Astrocyte (in vitro differentiated cells and primary cell): ENCODE results near the gene FTCD. TPM values are rescaled to one million over a fixed set of nuclear protein-coding genes. Genes with fewer than 3 reads are reported as not detected.

Source experiments
- DNase-seq: peaks from one replicate; pipeline ENCODE4 v3.0.0-alpha.2; 2010; ENCODE audit warnings: low read depth
- FAIRE-seq: peaks from 2 replicates; lab custom pipeline; 2011; peaks lifted over from hg19 to GRCh38; lab: Jason Lieb, UNC
- H2AFZ ChIP-seq: 2 replicates; pipeline ENCODE4 v1.6.0; 2012; ENCODE audit warnings: low read depth, low read length, inconsistent platforms
- H3K27ac ChIP-seq: 2 replicates; pipeline ENCODE4 v1.5.1; 2011; ENCODE audit warnings: low read depth, low read length, inconsistent platforms
- H3K27me3 ChIP-seq: 2 replicates; pipeline ENCODE4 v1.6.0; 2011; ENCODE audit warnings: low read length, inconsistent platforms; ENCODE audit not compliant: insufficient read depth
- H3K36me3 ChIP-seq: 2 replicates; pipeline ENCODE4 v1.5.1; 2011; ENCODE audit warnings: low read length, inconsistent platforms; ENCODE audit not compliant: insufficient read depth
- H3K4me1 ChIP-seq: 2 replicates; pipeline ENCODE4 v1.5.1; 2011; ENCODE audit warnings: low read length, inconsistent platforms; ENCODE audit not compliant: insufficient read depth
- H3K4me2 ChIP-seq: 2 replicates; pipeline ENCODE4 v1.6.0; 2012; ENCODE audit warnings: low read length, inconsistent platforms
- H3K4me3 ChIP-seq: 2 replicates; pipeline ENCODE4 v1.5.1; 2011; ENCODE audit warnings: low read depth, mild to moderate bottlenecking, low read length, inconsistent platforms; ENCODE audit not compliant: insufficient read depth
- H3K79me2 ChIP-seq: 2 replicates; pipeline ENCODE4 v1.6.0; 2012; ENCODE audit warnings: mild to moderate bottlenecking, low read length, inconsistent platforms; ENCODE audit not compliant: insufficient read depth
- H3K9ac ChIP-seq: 2 replicates; pipeline ENCODE4 v1.6.0; 2012; ENCODE audit warnings: mild to moderate bottlenecking, low read length, inconsistent platforms
- H3K9me3 ChIP-seq: 2 replicates; pipeline ENCODE4 v1.5.1; 2012; ENCODE audit warnings: low read depth, mild to moderate bottlenecking, low read length, inconsistent platforms; ENCODE audit not compliant: insufficient read depth
- H4K20me1 ChIP-seq: 2 replicates; pipeline ENCODE4 v1.6.0; 2012; ENCODE audit warnings: low read length, inconsistent platforms; ENCODE audit not compliant: insufficient read depth
- H3K27ac Mint-ChIP-seq: one replicate; pipeline ENCODE4 v1.8.0; 2021; ENCODE audit warnings: mild to moderate bottlenecking, mixed read lengths; ENCODE audit not compliant: unreplicated experiment
- H3K27me3 Mint-ChIP-seq: one replicate; pipeline ENCODE4 v1.8.0; 2021; ENCODE audit warnings: low read depth, mixed read lengths; ENCODE audit not compliant: unreplicated experiment
- H3K36me3 Mint-ChIP-seq: one replicate; pipeline ENCODE4 v1.8.0; 2021; ENCODE audit warnings: low read depth, mixed read lengths; ENCODE audit not compliant: unreplicated experiment
- H3K4me1 Mint-ChIP-seq: one replicate; pipeline ENCODE4 v1.8.0; 2021; ENCODE audit warnings: low read depth, mixed read lengths; ENCODE audit not compliant: unreplicated experiment
- H3K4me3 Mint-ChIP-seq: one replicate; pipeline ENCODE4 v1.8.0; 2021; ENCODE audit warnings: mild to moderate bottlenecking, moderate library complexity, mixed read lengths; ENCODE audit not compliant: unreplicated experiment
- H3K9me3 Mint-ChIP-seq: one replicate; pipeline ENCODE4 v1.8.0; 2021; ENCODE audit warnings: mild to moderate bottlenecking, mixed read lengths; ENCODE audit not compliant: unreplicated experiment
- EZH2 ChIP-seq: IDR thresholded peaks from 2 replicates; pipeline ENCODE4 v1.6.1; 2012; ENCODE audit warnings: mild to moderate bottlenecking, low read length, inconsistent platforms; ENCODE audit not compliant: insufficient read depth
- total RNA-seq: library from RNA; stranded (reverse); gene quantifications from 2 replicates; pipeline ENCODE4 v1.2.1, GENCODE V29; 2021
- TF ChIP-seq, protein P1 (sequence below): IDR thresholded peaks from 2 replicates; pipeline ENCODE4 v1.5.1; 2011; ENCODE audit warnings: low read depth, mild to moderate bottlenecking, inconsistent platforms, low read length, moderate library complexity; ENCODE audit not compliant: insufficient read depth

Gene FTCD
- total RNA-seq, 1 donor from 2014 or later = 1.9 TPM

DNA sequence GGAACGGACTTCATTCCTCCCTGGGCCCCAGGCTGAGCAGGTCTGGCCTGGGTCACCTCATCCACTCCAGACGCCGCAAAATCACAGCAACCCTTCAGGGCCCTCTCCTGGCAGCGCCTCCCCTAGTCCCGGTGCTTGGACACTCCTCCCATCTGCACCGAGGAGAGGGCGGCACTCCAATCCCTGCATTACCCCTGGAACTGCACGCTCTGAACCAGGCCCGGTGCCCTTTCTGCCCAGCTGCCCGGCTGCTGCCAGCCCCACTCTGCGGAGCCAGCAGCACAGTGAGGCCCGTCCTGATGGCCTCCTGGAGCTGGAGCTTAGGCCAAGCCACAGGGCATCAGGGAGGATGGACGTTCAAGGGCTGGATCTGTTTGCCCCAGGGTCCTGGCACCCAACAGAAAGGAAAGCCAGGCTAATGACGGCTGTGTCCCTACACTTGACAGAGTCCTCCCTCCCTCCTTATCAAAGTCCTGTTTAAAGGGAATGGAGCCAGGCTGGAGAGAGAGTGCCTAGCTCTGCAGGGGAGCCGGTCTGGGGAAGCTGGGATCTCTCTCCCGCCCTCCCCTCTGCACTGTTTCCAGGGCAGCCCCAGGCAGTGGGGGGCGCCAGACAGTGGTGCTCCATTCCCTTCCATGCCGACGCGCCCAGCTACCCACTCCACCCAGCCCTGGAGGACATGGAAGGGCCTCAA is 44.7 kb downstream of the FTCD start:
- H3K36me3 Mint-ChIP-seq = peaks cover 28% of the 10 kb centered on the region
- no peak for TF ChIP-seq EZH2
- TF ChIP-seq, protein P1, sequence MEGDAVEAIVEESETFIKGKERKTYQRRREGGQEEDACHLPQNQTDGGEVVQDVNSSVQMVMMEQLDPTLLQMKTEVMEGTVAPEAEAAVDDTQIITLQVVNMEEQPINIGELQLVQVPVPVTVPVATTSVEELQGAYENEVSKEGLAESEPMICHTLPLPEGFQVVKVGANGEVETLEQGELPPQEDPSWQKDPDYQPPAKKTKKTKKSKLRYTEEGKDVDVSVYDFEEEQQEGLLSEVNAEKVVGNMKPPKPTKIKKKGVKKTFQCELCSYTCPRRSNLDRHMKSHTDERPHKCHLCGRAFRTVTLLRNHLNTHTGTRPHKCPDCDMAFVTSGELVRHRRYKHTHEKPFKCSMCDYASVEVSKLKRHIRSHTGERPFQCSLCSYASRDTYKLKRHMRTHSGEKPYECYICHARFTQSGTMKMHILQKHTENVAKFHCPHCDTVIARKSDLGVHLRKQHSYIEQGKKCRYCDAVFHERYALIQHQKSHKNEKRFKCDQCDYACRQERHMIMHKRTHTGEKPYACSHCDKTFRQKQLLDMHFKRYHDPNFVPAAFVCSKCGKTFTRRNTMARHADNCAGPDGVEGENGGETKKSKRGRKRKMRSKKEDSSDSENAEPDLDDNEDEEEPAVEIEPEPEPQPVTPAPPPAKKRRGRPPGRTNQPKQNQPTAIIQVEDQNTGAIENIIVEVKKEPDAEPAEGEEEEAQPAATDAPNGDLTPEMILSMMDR = no peak
- Histone ChIP-seq H3K4me1 (no peaks in the 10 kb centered on the region), H3K4me3 (no peak overlapping the region), H3K9me3 (peaks cover 4% of the 10 kb centered on the region), H4K20me1 (peaks cover 81% of the 10 kb centered on the region), H3K9ac (no peak overlapping the region), H3K27me3 (no peaks in the 10 kb centered on the region), H2AFZ (no peak overlapping the region), H3K36me3 (peaks cover 34% of the 10 kb centered on the region), H3K79me2 (peaks cover 86% of the 10 kb centered on the region), H3K4me2 (no peak overlapping the region), H3K27ac (no peak overlapping the region)
- FAIRE-seq (no peak), DNase-seq (no peak)
- no peak overlapping the region for H3K27ac Mint-ChIP-seq
- no peaks in the 10 kb centered on the region for H3K4me1 Mint-ChIP-seq
- H3K4me3 Mint-ChIP-seq = no peak overlapping the region
- H3K27me3 Mint-ChIP-seq = no peaks in the 10 kb centered on the region
- no peaks in the 10 kb centered on the region for H3K9me3 Mint-ChIP-seq

DNA sequence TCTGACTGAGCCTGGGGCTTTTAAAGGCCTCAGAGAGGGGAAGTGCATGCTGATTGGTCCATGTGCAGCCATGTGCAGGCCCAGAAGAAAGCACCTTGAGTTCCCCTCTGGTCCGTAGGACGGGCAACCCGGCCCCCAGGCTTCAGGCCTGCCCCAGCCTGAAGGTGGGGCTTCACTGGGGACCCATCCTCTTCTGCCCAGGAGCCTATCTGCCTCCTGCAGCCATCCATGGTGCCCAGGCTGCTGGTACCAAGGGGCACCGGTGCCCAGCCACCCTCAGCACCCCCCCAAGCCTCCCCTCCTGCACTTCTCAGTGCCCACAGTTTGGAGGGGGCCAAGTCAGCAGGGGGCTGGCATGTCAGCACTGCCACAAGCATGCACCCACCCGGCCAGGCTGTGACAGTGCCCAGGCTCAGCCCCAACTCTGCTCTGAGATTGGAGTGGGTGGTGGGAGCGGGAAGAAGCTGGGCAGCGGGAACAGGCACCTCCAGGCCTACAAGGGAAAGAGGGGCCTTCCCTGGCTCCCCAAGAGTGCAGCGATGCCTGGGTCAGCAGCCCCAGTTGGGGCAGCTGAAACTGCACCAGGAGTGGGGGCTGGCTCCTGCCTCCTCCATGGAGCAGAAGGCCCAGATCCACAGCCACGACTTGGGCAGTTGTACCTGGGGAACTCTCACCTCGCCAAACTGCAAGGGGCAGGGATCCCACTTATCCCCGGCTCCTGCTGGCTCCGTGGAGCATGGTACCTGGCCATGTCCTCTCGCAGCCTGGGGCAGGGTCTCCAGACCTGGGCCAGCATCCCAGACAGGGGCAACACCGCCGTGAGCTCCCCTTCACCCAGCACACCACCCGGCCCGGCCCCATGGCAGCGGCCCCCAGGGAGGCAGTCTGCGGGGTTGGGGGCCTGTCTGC is 45.8 kb downstream of the FTCD start:
- H3K27ac ChIP-seq = no peak overlapping the region

More for the DNA sequence above, 45.8 kb downstream of the FTCD start:
- peaks cover 89% of the 10 kb centered on the region for H3K79me2 ChIP-seq
- H3K4me2 ChIP-seq = no peak overlapping the region
- no peak overlapping the region for H3K4me3 ChIP-seq
- H3K4me1 ChIP-seq = no peaks in the 10 kb centered on the region
- H3K4me1 Mint-ChIP-seq = no peaks in the 10 kb centered on the region
- H3K9ac ChIP-seq = no peak overlapping the region
- no peak for FAIRE-seq
- no peaks in the 10 kb centered on the region for H3K27me3 Mint-ChIP-seq
- no peaks in the 10 kb centered on the region for H3K9me3 Mint-ChIP-seq
- peaks cover 24% of the 10 kb centered on the region for H3K36me3 Mint-ChIP-seq
- no peak for DNase-seq
- H4K20me1 ChIP-seq = peaks cover 88% of the 10 kb centered on the region
- H3K36me3 ChIP-seq = peaks cover 26% of the 10 kb centered on the region
- H2AFZ ChIP-seq = no peak overlapping the region
- H3K4me3 Mint-ChIP-seq = no peak overlapping the region
- no peaks in the 10 kb centered on the region for H3K9me3 ChIP-seq
- H3K27me3 ChIP-seq = no peaks in the 10 kb centered on the region
- H3K27ac Mint-ChIP-seq = no peak overlapping the region
- TF ChIP-seq, protein P1 = no peak
- TF ChIP-seq EZH2 = no peak
